Testis (tissue), 3 donors: ENCODE measurements around the gene MAN2A2. TPM values are rescaled to one million over a fixed set of nuclear protein-coding genes. Genes with fewer than 3 reads are reported as not detected.

Source experiments
- DNase-seq: peaks from one replicate; pipeline ENCODE4 v3.0.0-alpha.2; 2019
- H3K27ac ChIP-seq, 2 donors: fragments of 200-600 bp; sonication (generic); one replicate each; pipeline ENCODE4 v1.5.1; 2019
- H3K27me3 ChIP-seq: fragments of 200-600 bp; sonication (generic); one replicate; pipeline ENCODE4 v1.5.1; 2019
- H3K36me3 ChIP-seq: fragments of 200-600 bp; sonication (generic); one replicate; pipeline ENCODE4 v1.5.1; 2017; ENCODE audit warnings: low read depth; ENCODE audit errors: missing control alignments
- H3K4me1 ChIP-seq: fragments of 200-600 bp; sonication (generic); one replicate; pipeline ENCODE4 v1.5.1; 2019
- H3K4me3 ChIP-seq, 2 donors: fragments of 200-600 bp; sonication (generic); one replicate each; pipeline ENCODE4 v1.5.1; 2017 to 2019
- H3K9me3 ChIP-seq: fragments of 200-600 bp; sonication (generic); one replicate; pipeline ENCODE4 v1.5.1; 2017
- CTCF ChIP-seq, 3 experiments: fragments of 450-650 bp in 2 of 3; fragments of 200-600 bp in 1 of 3; sonication (generic) in 1 of 3; IDR thresholded peaks; one replicate each; pipeline ENCODE4 v1.5.1; 2016 to 2019; ENCODE audit warnings: antibody characterized with exemption in 3 of 3, mild to moderate bottlenecking in 2 of 3, moderate library complexity in 1 of 3
- POLR2A ChIP-seq: fragments of 450-650 bp; IDR thresholded peaks from one replicate; pipeline ENCODE4 v1.6.1; 2017; ENCODE audit warnings: antibody characterized with exemption, mild to moderate bottlenecking, moderate library complexity
- WGBS, 2 donors: methylation state at CpG; one replicate each; pipeline ENCODE4 v1.1.5; 2018; 5-methylcytosine and 5-hydroxymethylcytosine counted together
- intact Hi-C: fragments of 100-400 bp; cut with DNase I; formaldehyde crosslinking; loops from one replicate; pipeline ENCODE4 v1.15.1; 2023; ENCODE audit warnings: low total_unique reads
- polyA plus RNA-seq: library from polyadenylated mRNA; stranded (reverse); fragments of 350-450 nt; fragmentation: Illumina TruSeq; extraction: RNeasy Lipid Tissue Mini Kit (QIAGEN cat#74804); gene quantifications from one replicate; pipeline ENCODE4 v1.2.3, GENCODE V29; 2014; ENCODE audit warnings: low read depth, low replicate concordance; ENCODE audit not compliant: insufficient read depth
- total RNA-seq, 2 donors: library from RNA; depleted of rRNA; stranded (reverse); fragments of >200 nt; gene quantifications; one replicate each; pipeline ENCODE4 v1.2.3, GENCODE V29; 2016

MAN2A2 gene
- total and polyA plus RNA-seq, 3 donors from 2014 or later, result 101 to 151 (median 128) TPM

GRCh38 chr15:90885432-90886290, 17.4 kb upstream of the MAN2A2 start:
- no peaks in the 10 kb centered on the region for H3K9me3 ChIP-seq
- TF ChIP-seq POLR2A (no peak), CTCF (IDR thresholded peaks at IDR 0.05) (peak; percentile 88 to 93 (median 92))
- H3K27me3 ChIP-seq, result no peaks in the 10 kb centered on the region
- no peaks in the 10 kb centered on the region for H3K36me3 ChIP-seq
- no peak overlapping the region for H3K4me3 ChIP-seq
- DNase-seq, result peak; percentile 71
- H3K27ac ChIP-seq, result peak overlapping the region; percentile 21 to 97
- peaks cover 31% of the 10 kb centered on the region for H3K4me1 ChIP-seq
- intact Hi-C loops, result loop anchor here (10.0 kb wide), 1 partner anchor 241 kb away; no protein-coding TSS in a partner anchor
- 42 to 62% methylated on average over 15 to 23 of the region's 23 CpGs for WGBS, 2 donors

- 38 to 43% methylated on average over 5 of the region's 5 CpGs for WGBS, 2 donors
- intact Hi-C loops, result loop anchor here (10.0 kb wide), 1 partner anchor 241 kb away; no protein-coding TSS in a partner anchor
- no peak for DNase-seq
- TF ChIP-seq CTCF (IDR thresholded peaks at IDR 0.05) (no peak), POLR2A (no peak)
- Histone ChIP-seq H3K4me1 (peaks cover 31% of the 10 kb centered on the region), H3K4me3 (no peak overlapping the region), H3K9me3 (no peaks in the 10 kb centered on the region), H3K27me3 (no peaks in the 10 kb centered on the region), H3K27ac (peak overlapping the region; percentile 21 to 97), H3K36me3 (no peaks in the 10 kb centered on the region)
Observed at GRCh38 chr15:90886291-90886614, 16.8 kb upstream of the MAN2A2 start.

- H3K4me1 ChIP-seq, result peaks cover 31% of the 10 kb centered on the region
- no peak for DNase-seq
- H3K4me3 ChIP-seq, result no peak overlapping the region
- WGBS, 2 donors, result 83 to 92% methylated on average over 9 to 13 of the region's 13 CpGs
- TF ChIP-seq POLR2A (no peak), CTCF (IDR thresholded peaks at IDR 0.05) (no peak)
- no peaks in the 10 kb centered on the region for H3K9me3 ChIP-seq
- intact Hi-C loops, result loop anchor here (10.0 kb wide), 1 partner anchor 242 kb away; no protein-coding TSS in a partner anchor
- H3K27ac ChIP-seq, result no peak overlapping the region
- no peaks in the 10 kb centered on the region for H3K36me3 ChIP-seq
- no peaks in the 10 kb centered on the region for H3K27me3 ChIP-seq
Observed at GRCh38 chr15:90887037-90887481, 16.0 kb upstream of the MAN2A2 start.

- no peak for DNase-seq
- Histone ChIP-seq H3K36me3 (no peaks in the 10 kb centered on the region), H3K4me1 (peaks cover 20% of the 10 kb centered on the region), H3K9me3 (no peaks in the 10 kb centered on the region), H3K27me3 (no peaks in the 10 kb centered on the region), H3K4me3 (no peak overlapping the region), H3K27ac (no peak overlapping the region)
- no peak for TF ChIP-seq CTCF (IDR thresholded peaks at IDR 0.05)
- no peak for TF ChIP-seq POLR2A
- intact Hi-C loops, result loop anchor here (10.0 kb wide), 1 partner anchor 245 kb away; no protein-coding TSS in a partner anchor
- 80 to 90% methylated on average over 1 to 18 of the region's 18 CpGs for WGBS, 2 donors
Observed at GRCh38 chr15:90889313-90889730, 13.8 kb upstream of the MAN2A2 start.
